CD4-positive, alpha-beta T cell treated with Interleukin-1 beta for 1 hour (primary cell): ENCODE data around the gene GPR42.

ENCODE experiments used
- DNase-seq, 2 donors: peaks; one replicate each; pipeline ENCODE4 v3.0.0-alpha.2; 2020 to 2022

Gene GPR42

GRCh38 chr19:35370722-35371121 lies at the start of gene GPR42:
Gene GPR42 (plus strand): TSS chr19:35371068. CDS start chr19:35371360, 292 bp downstream.
- DNase-seq = no peak

DNA sequence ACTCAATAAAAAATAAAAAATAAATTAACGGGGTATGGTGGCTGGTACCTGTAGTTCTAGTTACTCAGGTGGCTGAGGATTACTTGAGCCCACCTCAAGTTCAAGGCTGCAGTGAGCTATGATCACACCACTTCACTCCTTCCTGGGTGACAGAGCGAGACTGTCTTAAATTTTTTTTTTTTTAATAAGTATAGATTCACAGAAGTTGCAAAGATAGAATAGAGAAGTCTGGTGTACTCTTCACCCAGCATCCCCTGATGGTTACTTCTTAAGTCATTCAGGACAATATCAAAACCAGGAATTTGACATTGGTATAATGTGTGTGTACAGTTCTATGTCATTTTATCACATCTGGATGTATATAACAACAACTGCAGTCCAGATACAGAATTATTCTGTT lies 49.6 kb upstream of the GPR42 start:
- DNase-seq = no peak

DNA sequence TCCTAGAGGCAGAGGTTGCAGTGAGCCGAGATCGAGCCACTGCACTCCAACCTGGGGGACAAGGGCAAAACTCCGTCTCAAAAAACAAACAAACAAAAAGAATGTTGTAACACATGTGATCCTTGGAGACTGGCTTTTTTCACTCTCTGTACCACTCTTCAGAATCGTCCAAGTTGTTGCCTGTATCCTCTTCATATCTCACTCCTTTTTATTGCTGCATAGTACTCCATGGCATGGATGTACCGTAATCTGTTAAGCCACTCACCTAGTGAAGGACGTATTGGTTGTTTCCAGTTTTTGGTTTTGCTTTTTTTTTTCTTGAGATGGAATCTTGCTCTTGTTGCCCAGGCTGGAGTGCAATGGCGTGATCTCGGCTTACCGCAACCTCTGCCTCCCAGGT lies 48.9 kb upstream of the GPR42 start:
- no peak for DNase-seq

DNA sequence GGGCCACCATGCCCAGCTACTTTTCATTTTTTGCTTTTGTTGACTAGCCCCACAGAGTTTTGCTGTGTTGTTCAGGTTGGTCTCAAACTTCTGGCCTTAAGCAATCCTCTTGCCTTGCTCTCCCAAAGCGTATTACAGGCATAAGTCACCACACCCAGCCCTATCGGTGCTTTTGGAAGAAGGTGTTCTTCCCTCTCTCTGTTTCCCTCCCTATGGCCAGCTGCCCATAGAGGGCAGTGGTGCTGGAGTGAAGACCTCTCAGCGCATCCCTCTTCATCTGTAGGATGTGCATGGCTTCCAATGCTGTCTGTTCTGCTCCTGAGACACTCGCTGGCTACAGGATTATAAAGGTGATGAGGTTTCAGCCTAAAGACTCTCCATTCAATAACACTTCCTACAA lies 43.2 kb upstream of the GPR42 start:
- no peak for DNase-seq

- DNase-seq = peak in 1 of 2 donors; percentile 65
These were observed 42.0 kb upstream of the GPR42 start, which contains the start of gene CD22 for GRCh38 chr19:35328851-35329285. Gene CD22 (plus strand): TSS chr19:35329187. CDS start chr19:35332041, 2,854 bp downstream.

GRCh38 chr19:35329323-35329722 lies 41.5 kb upstream of the GPR42 start:
- DNase-seq = no peak

- DNase-seq = peak in 1 of 2 donors; percentile 82
These were observed 40.4 kb upstream of the GPR42 start for GRCh38 chr19:35330475-35330874.

DNA sequence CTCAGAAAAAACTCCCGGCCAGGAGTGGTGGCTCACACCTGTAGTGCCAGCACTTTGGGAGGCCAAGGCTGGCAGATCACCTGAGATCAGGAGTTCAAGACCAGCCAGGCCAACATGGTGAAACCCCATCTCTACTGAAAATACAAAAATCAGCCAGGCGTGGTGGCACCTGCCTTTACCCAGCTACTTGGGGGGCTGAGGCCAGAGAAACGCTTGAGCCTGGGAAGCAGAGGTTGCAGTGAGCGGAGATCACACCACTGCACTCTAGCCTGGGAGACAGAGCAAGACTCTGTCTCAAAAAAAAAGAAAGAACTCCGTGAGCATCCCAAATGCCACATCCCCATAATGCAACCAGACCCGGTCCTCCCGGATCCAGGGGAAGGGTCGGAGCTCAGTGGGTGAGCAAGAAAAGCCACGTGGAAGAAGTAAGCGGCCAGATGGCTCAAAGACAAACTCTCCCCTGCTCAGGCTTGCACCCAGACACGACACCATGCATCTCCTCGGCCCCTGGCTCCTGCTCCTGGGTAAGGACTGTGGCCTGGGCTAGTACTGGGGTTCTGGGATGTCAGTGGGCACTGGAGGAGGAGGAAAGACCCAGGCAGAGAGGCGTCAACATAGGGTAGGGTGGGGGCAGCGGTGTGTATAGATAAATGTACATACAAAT lies 39.2 kb upstream of the GPR42 start:
- no peak for DNase-seq

GRCh38 chr19:35332817-35333216 lies 38.1 kb upstream of the GPR42 start:
- no peak for DNase-seq

GRCh38 chr19:35334144-35334753 lies 36.6 kb upstream of the GPR42 start:
- DNase-seq = no peak

GRCh38 chr19:35336166-35336955 lies 34.5 kb upstream of the GPR42 start:
- DNase-seq = no peak

GRCh38 chr19:35337097-35337983 lies 33.5 kb upstream of the GPR42 start:
- no peak for DNase-seq

DNA sequence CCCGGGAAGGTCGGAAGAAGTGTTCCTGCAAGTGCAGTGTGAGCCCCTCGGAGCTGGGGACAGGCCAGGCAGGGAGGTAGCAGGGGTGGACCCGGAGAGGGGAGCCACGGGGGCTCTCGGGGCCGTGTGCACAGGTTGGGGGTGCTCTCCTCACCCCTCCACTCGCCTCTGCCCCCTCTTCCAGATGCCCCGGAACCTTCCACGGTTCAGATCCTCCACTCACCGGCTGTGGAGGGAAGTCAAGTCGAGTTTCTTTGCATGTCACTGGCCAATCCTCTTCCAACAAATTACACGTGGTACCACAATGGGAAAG lies 32.9 kb upstream of the GPR42 start:
- DNase-seq = no peak

- DNase-seq = no peak
These were observed 30.4 kb upstream of the GPR42 start for GRCh38 chr19:35340431-35340830.

DNA sequence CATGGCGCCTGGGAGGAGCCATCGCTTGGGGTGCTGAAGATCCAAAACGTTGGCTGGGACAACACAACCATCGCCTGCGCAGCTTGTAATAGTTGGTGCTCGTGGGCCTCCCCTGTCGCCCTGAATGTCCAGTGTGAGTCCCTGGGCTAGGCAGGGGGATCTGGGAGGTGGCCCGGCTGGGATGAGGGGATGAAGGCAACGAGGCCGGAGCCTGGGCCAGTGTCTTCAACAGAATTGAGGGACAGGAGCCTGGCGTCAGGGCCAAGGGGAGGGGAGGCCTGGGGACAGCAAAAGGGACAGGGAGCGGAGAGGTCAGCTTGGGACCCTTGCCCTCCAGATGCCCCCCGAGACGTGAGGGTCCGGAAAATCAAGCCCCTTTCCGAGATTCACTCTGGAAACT lies 29.9 kb upstream of the GPR42 start:
- DNase-seq = no peak

DNA sequence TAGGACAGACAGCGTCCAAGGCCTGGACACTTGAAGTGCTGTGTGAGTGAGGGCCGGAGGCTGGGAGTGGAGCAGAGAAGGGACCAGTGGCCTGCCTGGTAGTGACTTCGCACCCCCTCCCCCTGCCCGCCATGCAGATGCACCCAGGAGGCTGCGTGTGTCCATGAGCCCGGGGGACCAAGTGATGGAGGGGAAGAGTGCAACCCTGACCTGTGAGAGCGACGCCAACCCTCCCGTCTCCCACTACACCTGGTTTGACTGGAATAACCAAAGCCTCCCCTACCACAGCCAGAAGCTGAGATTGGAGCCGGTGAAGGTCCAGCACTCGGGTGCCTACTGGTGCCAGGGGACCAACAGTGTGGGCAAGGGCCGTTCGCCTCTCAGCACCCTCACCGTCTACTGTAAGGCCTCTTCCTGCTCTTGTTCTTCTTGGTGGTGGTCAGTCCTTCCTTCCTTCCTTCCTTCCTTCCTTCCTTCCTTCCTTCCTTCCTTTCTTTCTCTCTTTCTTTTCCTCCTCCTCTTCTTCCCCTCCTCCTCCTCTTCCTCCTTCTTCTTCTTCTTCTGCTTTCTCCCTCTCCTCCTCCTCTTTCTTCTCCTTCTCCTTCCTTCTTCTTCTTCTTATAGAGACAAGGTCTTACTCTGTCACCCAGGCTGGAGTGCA lies 29.2 kb upstream of the GPR42 start:
- DNase-seq = no peak

GRCh38 chr19:35342430-35342829 lies 28.4 kb upstream of the GPR42 start:
- no peak for DNase-seq

DNA sequence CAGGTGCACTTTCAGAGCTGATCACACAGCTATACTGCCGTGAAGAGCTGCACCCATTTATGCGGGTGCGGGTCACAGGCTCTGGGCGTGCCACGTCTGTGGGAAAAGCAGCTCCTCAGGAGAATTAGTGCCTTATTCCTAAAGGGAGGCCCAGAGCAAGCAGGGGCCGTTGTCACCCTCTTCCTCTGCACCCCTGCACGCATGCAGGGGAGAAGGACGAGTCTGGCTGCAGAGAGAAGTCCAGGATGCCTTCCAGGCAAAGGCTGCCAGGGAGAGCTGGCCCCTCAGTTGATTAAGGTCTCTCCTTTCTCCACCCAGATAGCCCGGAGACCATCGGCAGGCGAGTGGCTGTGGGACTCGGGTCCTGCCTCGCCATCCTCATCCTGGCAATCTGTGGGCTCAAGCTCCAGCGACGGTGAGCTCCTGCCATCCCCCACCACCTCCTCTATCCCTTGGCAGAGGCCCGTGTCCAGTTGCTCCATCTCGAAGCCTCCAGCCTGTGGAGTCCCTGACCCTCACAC lies 26.3 kb upstream of the GPR42 start:
- no peak for DNase-seq

- no peak for DNase-seq
These were observed 25.2 kb upstream of the GPR42 start for GRCh38 chr19:35345671-35346111.

DNA sequence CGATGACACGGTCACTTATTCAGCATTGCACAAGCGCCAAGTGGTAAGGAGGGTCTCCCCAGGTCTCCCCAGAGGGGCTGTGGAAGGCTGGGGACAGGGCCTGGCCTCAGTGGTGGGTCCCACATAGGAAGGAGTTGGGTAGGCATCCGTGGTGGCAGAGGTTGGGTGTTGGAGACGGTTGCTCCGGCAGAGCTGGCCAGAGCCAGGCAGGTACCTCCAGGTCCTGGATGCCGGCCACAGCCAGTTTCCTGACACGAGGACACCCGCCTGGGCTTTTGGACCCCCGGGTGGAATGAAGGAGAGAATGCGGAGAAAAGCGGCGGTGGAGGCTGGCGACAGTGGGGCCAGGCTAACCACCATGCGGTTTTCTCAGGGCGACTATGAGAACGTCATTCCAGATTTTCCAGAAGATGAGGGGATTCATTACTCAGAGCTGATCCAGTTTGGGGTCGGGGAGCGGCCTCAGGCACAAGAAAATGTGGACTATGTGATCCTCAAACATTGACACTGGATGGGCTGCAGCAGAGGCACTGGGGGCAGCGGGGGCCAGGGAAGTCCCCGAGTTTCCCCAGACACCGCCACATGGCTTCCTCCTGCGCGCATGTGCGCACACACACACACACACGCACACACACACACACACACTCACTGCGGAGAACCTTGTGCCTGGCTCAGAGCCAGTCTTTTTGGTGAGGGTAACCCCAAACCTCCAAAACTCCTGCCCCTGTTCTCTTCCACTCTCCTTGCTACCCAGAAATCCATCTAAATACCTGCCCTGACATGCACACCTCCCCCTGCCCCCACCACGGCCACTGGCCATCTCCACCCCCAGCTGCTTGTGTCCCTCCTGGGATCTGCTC lies 24.4 kb upstream of the GPR42 start:
- peak; percentile 82 to 84 for DNase-seq
